Activated CD4-positive, alpha-beta T cell treated with anti-CD3 and anti-CD28 coated beads for 36 hours (primary cell): Measurements from ENCODE around the gene NKAPL. TPM values are rescaled to one million over a fixed set of nuclear protein-coding genes. Genes with fewer than 3 reads are reported as not detected.
A peak's percentile ranks its signal among the peaks of the same experiment; 100 is the strongest.

Experiments used
- ATAC-seq: fragments of 200-7000 bp; cut with Tn5 transposase; one replicate; pipeline ENCODE4 v1.10.0; 2021; ENCODE audit warnings: mild to moderate bottlenecking, moderate library complexity
- CTCF ChIA-PET: fragments of 350-600 bp; sonication (Branson Sonifier 250); formaldehyde crosslinking; loops from one replicate; lab custom pipeline; 2021; ENCODE audit warnings: antibody characterized with exemption; lab: Charles Lee
- POLR2A ChIA-PET: fragments of 350-600 bp; sonication (Branson Sonifier 250); formaldehyde crosslinking; loops from one replicate; lab custom pipeline; 2021; ENCODE audit warnings: antibody characterized with exemption, inconsistent platforms; lab: Charles Lee
- DNase-seq: peaks from one replicate; pipeline ENCODE4 v3.0.0-alpha.2; 2020
- H3K27ac Mint-ChIP-seq: one replicate; pipeline ENCODE4 v1.8.0; 2021; ENCODE audit warnings: mixed read lengths
- H3K27me3 Mint-ChIP-seq: one replicate; pipeline ENCODE4 v1.8.0; 2021; ENCODE audit warnings: mixed read lengths
- H3K36me3 Mint-ChIP-seq: one replicate; pipeline ENCODE4 v1.8.0; 2021; ENCODE audit warnings: low read depth, mixed read lengths
- H3K4me1 Mint-ChIP-seq: one replicate; pipeline ENCODE4 v1.8.0; 2021; ENCODE audit warnings: mixed read lengths
- H3K4me3 Mint-ChIP-seq: one replicate; pipeline ENCODE4 v1.8.0; 2021; ENCODE audit warnings: mild to moderate bottlenecking, moderate library complexity, mixed read lengths
- H3K9me3 Mint-ChIP-seq: one replicate; pipeline ENCODE4 v1.8.0; 2021; ENCODE audit warnings: low read depth, mixed read lengths
- intact Hi-C, 2 experiments: fragments of 100-400 bp; cut with DNase I in 1 of 2; cut with micrococcal nuclease in 1 of 2; formaldehyde crosslinking; loops; one replicate each; pipeline versions ENCODE4 v1.14.2 to v1.15.1; 2022 to 2024; cut with DNase I, micrococcal nuclease
- total RNA-seq, 2 experiments: library from RNA; stranded (reverse); gene quantifications; one replicate each; pipeline ENCODE4 v1.2.3, GENCODE V29; 2021

The NKAPL gene
- total RNA-seq, 2 experiments from 2014 or later: 0.14 to 0.25 TPM

GRCh38 chr6:28267695-28268059 lies 8.6 kb downstream of the NKAPL start:
- ChIA-PET CTCF (interaction anchor here (0.7 to 2.0 kb wide), 7 partner anchors 9 to 1183 kb away, joined by 3 to 12 read pairs (median 3); partner anchors contain the start of genes NKAPL and ZKSCAN4), POLR2A (interaction anchor here (0.7 to 1.5 kb wide), 5 partner anchors 14 to 131 kb away, joined by 3 to 19 read pairs (median 4); partner anchors contain the start of genes PGBD1, ZKSCAN4 and ZKSCAN8)
- Mint-ChIP-seq H3K4me3 (no peak overlapping the region), H3K27me3 (no peaks in the 10 kb centered on the region), H3K4me1 (peaks cover 32% of the 10 kb centered on the region), H3K36me3 (peaks cover 9% of the 10 kb centered on the region), H3K27ac (no peak overlapping the region), H3K9me3 (no peaks in the 10 kb centered on the region)
- intact Hi-C loops: loop anchor here (1.0 to 5.0 kb wide), 10 partner anchors 15 to 276 kb away; partner anchors contain the start of genes ZKSCAN4 (in 2 of the 2), ZKSCAN3 (in 1 of the 2), ZKSCAN8 (in 1 of the 2) and ZNF165 (in 1 of the 2)
- DNase-seq (no peak), ATAC-seq (no peak)

- H3K36me3 Mint-ChIP-seq: peaks cover 22% of the 10 kb centered on the region
- no peaks in the 10 kb centered on the region for H3K27me3 Mint-ChIP-seq
- POLR2A ChIA-PET: interaction anchor here (1.3 kb wide), 1 partner anchor 17 kb away, joined by 3 read pairs; the partner anchor contains the start of gene ZKSCAN4
- DNase-seq: peak; percentile 13
- H3K27ac Mint-ChIP-seq: peak overlapping the region; percentile 72
- H3K9me3 Mint-ChIP-seq: no peaks in the 10 kb centered on the region
- H3K4me1 Mint-ChIP-seq: peaks cover 29% of the 10 kb centered on the region
- CTCF ChIA-PET: interaction anchor here (1.3 to 1.6 kb wide), 2 partner anchors 10 to 17 kb away, joined by 4 to 5 read pairs; partner anchors contain the start of gene ZKSCAN4
- H3K4me3 Mint-ChIP-seq: no peak overlapping the region
- intact Hi-C loops: loop anchor here (5.0 kb wide), 3 partner anchors 128 to 187 kb away; partner anchors contain the start of genes ZNF165 (in 1 of the 2) and ZSCAN12 (in 1 of the 2)
- ATAC-seq: peak; percentile 59
These were observed 10.4 kb downstream of the NKAPL start for GRCh38 chr6:28269492-28269891.

GRCh38 chr6:28274888-28275287 lies 15.8 kb downstream of the NKAPL start:
- peaks cover 16% of the 10 kb centered on the region for H3K4me1 Mint-ChIP-seq
- intact Hi-C loops: no loop called here
- H3K9me3 Mint-ChIP-seq: no peaks in the 10 kb centered on the region
- peak overlapping the region; percentile 17 for H3K27ac Mint-ChIP-seq
- ChIA-PET CTCF (no interaction called here), POLR2A (no interaction called here)
- no peak overlapping the region for H3K4me3 Mint-ChIP-seq
- H3K36me3 Mint-ChIP-seq: peaks cover 47% of the 10 kb centered on the region
- DNase-seq (no peak), ATAC-seq (peak; percentile 44)
- H3K27me3 Mint-ChIP-seq: no peaks in the 10 kb centered on the region

- POLR2A ChIA-PET: no interaction called here
- intact Hi-C loops: no loop called here
- Mint-ChIP-seq H3K9me3 (no peaks in the 10 kb centered on the region), H3K27ac (no peak overlapping the region), H3K27me3 (peaks cover 13% of the 10 kb centered on the region), H3K4me1 (peaks cover 18% of the 10 kb centered on the region), H3K4me3 (no peak overlapping the region), H3K36me3 (peaks cover 42% of the 10 kb centered on the region)
- DNase-seq (no peak), ATAC-seq (no peak)
- CTCF ChIA-PET: no interaction called here
These were observed 18.6 kb downstream of the NKAPL start for GRCh38 chr6:28277746-28278145.

GRCh38 chr6:28280595-28281287 lies 21.6 kb downstream of the NKAPL start:
- Mint-ChIP-seq H3K4me1 (peaks cover 9% of the 10 kb centered on the region), H3K27me3 (peaks cover 18% of the 10 kb centered on the region), H3K36me3 (peaks cover 23% of the 10 kb centered on the region), H3K4me3 (peak overlapping the region; percentile 76), H3K27ac (no peak overlapping the region), H3K9me3 (no peaks in the 10 kb centered on the region)
- ATAC-seq (no peak), DNase-seq (no peak)
- POLR2A ChIA-PET: interaction anchor here (0.9 to 1.0 kb wide), 2 partner anchors 14 to 139 kb away, joined by 3 to 4 read pairs; partner anchors contain the start of genes ZKSCAN8 and ZSCAN26
- intact Hi-C loops: loop anchor here in 1 of 2 experiments (1.0 kb wide), 1 partner anchor 28 kb away; the partner anchor contains the start of gene ZKSCAN4
- CTCF ChIA-PET: interaction anchor here (0.6 to 1.4 kb wide), 3 partner anchors 34 to 75 kb away, joined by 3 read pairs; no protein-coding TSS in a partner anchor

GRCh38 chr6:28281288-28282064 lies 22.4 kb downstream of the NKAPL start, which contains the start of gene PGBD1:
Gene PGBD1, plus strand, starts transcription at chr6:28281572. Its CDS starts 2,242 bp downstream, at chr6:28283814.
- H3K27me3 Mint-ChIP-seq: peaks cover 18% of the 10 kb centered on the region
- H3K36me3 Mint-ChIP-seq: peaks cover 16% of the 10 kb centered on the region
- peak; percentile 74 for DNase-seq
- no peaks in the 10 kb centered on the region for H3K9me3 Mint-ChIP-seq
- no peak within 1 kb of the TSS for H3K27ac Mint-ChIP-seq
- CTCF ChIA-PET: interaction anchor here (0.6 to 1.4 kb wide), 4 partner anchors 35 to 118 kb away, joined by 3 read pairs; partner anchors contain the start of gene ZSCAN12
- intact Hi-C loops: loop anchor here in 1 of 2 experiments (1.0 kb wide), 1 partner anchor 29 kb away; the partner anchor contains the start of gene ZKSCAN4
- peak within 1 kb of the TSS; percentile 76 for H3K4me3 Mint-ChIP-seq
- peak; percentile 87 for ATAC-seq
- POLR2A ChIA-PET: interaction anchor here (0.9 to 1.0 kb wide), 2 partner anchors 14 to 140 kb away, joined by 3 to 4 read pairs; partner anchors contain the start of genes ZKSCAN8 and ZSCAN26
- H3K4me1 Mint-ChIP-seq: peaks cover 9% of the 10 kb centered on the region

- Mint-ChIP-seq H3K9me3 (no peaks in the 10 kb centered on the region), H3K27ac (no peak overlapping the region), H3K4me1 (peaks cover 9% of the 10 kb centered on the region), H3K36me3 (peaks cover 15% of the 10 kb centered on the region), H3K4me3 (no peak overlapping the region), H3K27me3 (peaks cover 18% of the 10 kb centered on the region)
- ATAC-seq: no peak
- POLR2A ChIA-PET: no interaction called here
- intact Hi-C loops: no loop called here
- no peak for DNase-seq
- CTCF ChIA-PET: interaction anchor here (0.5 to 1.1 kb wide), 3 partner anchors 73 to 271 kb away, joined by 3 to 4 read pairs (median 3); no protein-coding TSS in a partner anchor
These were observed 23.8 kb downstream of the NKAPL start for GRCh38 chr6:28282926-28283325.

- Mint-ChIP-seq H3K27ac (no peak overlapping the region), H3K4me1 (no peaks in the 10 kb centered on the region), H3K4me3 (no peak overlapping the region), H3K27me3 (no peaks in the 10 kb centered on the region), H3K36me3 (peaks cover 10% of the 10 kb centered on the region), H3K9me3 (no peaks in the 10 kb centered on the region)
- ChIA-PET CTCF (no interaction called here), POLR2A (interaction anchor here (0.7 kb wide), 1 partner anchor 135 kb away, joined by 8 read pairs; no protein-coding TSS in a partner anchor)
- intact Hi-C loops: no loop called here
- no peak for ATAC-seq
- DNase-seq: no peak
These were observed 32.5 kb downstream of the NKAPL start for GRCh38 chr6:28291573-28291972.

- no peak for ATAC-seq
- Mint-ChIP-seq H3K9me3 (no peaks in the 10 kb centered on the region), H3K36me3 (peaks cover 2% of the 10 kb centered on the region), H3K4me3 (no peak overlapping the region), H3K27ac (no peak overlapping the region), H3K4me1 (no peaks in the 10 kb centered on the region), H3K27me3 (no peaks in the 10 kb centered on the region)
- ChIA-PET CTCF (interaction anchor here (0.8 kb wide), 1 partner anchor 9 kb away, joined by 3 read pairs; no protein-coding TSS in a partner anchor), POLR2A (no interaction called here)
- intact Hi-C loops: no loop called here
- DNase-seq: no peak
These were observed 36.2 kb downstream of the NKAPL start for GRCh38 chr6:28295326-28295725.

GRCh38 chr6:28296520-28297060 lies 37.5 kb downstream of the NKAPL start:
- intact Hi-C loops: no loop called here
- Mint-ChIP-seq H3K4me3 (no peak overlapping the region), H3K27ac (no peak overlapping the region), H3K9me3 (no peaks in the 10 kb centered on the region), H3K27me3 (no peaks in the 10 kb centered on the region), H3K4me1 (no peaks in the 10 kb centered on the region), H3K36me3 (peaks cover 2% of the 10 kb centered on the region)
- DNase-seq (no peak), ATAC-seq (no peak)
- POLR2A ChIA-PET: no interaction called here
- CTCF ChIA-PET: no interaction called here
